Neural crest cell (in vitro differentiated cells): ENCODE results near the gene PHYHD1. TPM values are rescaled to one million over a fixed set of nuclear protein-coding genes. Genes with fewer than 3 reads are reported as not detected.

Experiments used
- DNase-seq: peaks from one replicate; pipeline ENCODE4 v3.0.0; 2021; ENCODE audit warnings: low read depth, mixed read lengths, low spot score
- H3K27ac Mint-ChIP-seq: one replicate; pipeline ENCODE4 v1.8.0; 2021; ENCODE audit warnings: mild to moderate bottlenecking, mixed read lengths; ENCODE audit not compliant: unreplicated experiment
- H3K27me3 Mint-ChIP-seq: 2 replicates; pipeline ENCODE4 v1.8.0; 2021; ENCODE audit warnings: low read depth, mild to moderate bottlenecking, mixed read lengths
- H3K36me3 Mint-ChIP-seq: 2 replicates; pipeline ENCODE4 v1.8.0; 2021; ENCODE audit warnings: low read depth, mild to moderate bottlenecking, mixed read lengths
- H3K4me1 Mint-ChIP-seq: 2 replicates; pipeline ENCODE4 v1.8.0; 2021; ENCODE audit warnings: mixed read lengths
- H3K4me3 Mint-ChIP-seq: one replicate; pipeline ENCODE4 v1.8.0; 2021; ENCODE audit warnings: mild to moderate bottlenecking, mixed read lengths
- H3K9me3 Mint-ChIP-seq: 2 replicates; pipeline ENCODE4 v1.8.0; 2021; ENCODE audit warnings: mixed read lengths
- CTCF ChIP-seq: fragments of 200-600 bp; sonication (generic); conservative IDR thresholded peaks from 2 replicates; pipeline ENCODE4 v1.5.0; 2021; ENCODE audit warnings: antibody characterized with exemption, mild to moderate bottlenecking
- long read RNA-seq: library from polyadenylated mRNA; unstranded; transcript quantifications from one replicate; pipeline ENCODE4 v2.0.0, GENCODE V29; 2020
- total RNA-seq: library from RNA; stranded (reverse); gene quantifications from 2 replicates; pipeline ENCODE4 v1.2.1, GENCODE V29; 2021

Gene PHYHD1
- total RNA-seq = 3.9 and 5.0 TPM in 2 replicates
- long read RNA-seq, partial matches to known transcripts = 1 of 1 reads
- long read RNA-seq, other reads (novel, unspliced or antisense) = 0 of 1 reads

- DNase-seq = no peak
- Mint-ChIP-seq H3K36me3 (no peaks in the 10 kb centered on the region), H3K27ac (peak within 1 kb of the TSS; percentile 96), H3K9me3 (no peaks in the 10 kb centered on the region), H3K27me3 (no peaks in the 10 kb centered on the region), H3K4me3 (peak within 1 kb of the TSS; percentile 89), H3K4me1 (peaks cover 12% of the 10 kb centered on the region)
- TF ChIP-seq CTCF = no peak
These were observed at the start of gene PHYHD1 for GRCh38 chr9:128920381-128921058. TSS of gene PHYHD1 (plus strand) at chr9:128920982. CDS start at chr9:128922324, 1,342 bp downstream.

- H3K27me3 Mint-ChIP-seq = no peaks in the 10 kb centered on the region
- peaks cover 19% of the 10 kb centered on the region for H3K4me1 Mint-ChIP-seq
- H3K9me3 Mint-ChIP-seq = no peaks in the 10 kb centered on the region
- TF ChIP-seq CTCF = no peak
- no peak overlapping the region for H3K27ac Mint-ChIP-seq
- DNase-seq = no peak
- no peaks in the 10 kb centered on the region for H3K36me3 Mint-ChIP-seq
- H3K4me3 Mint-ChIP-seq = no peak overlapping the region
These were observed 42.9 kb upstream of the PHYHD1 start for GRCh38 chr9:128877852-128878251.

GRCh38 chr9:128881884-128882676, 38.7 kb upstream of the PHYHD1 start, which contains the start of the genes KYAT1 and LRRC8A:
TSS of gene KYAT1 (minus strand) at chr9:128881950. CDS start at chr9:128845405, 36,545 bp downstream.
TSS of gene LRRC8A (plus strand) at chr9:128882133. CDS start at chr9:128907165, 25,032 bp downstream.
- peaks cover 26% of the 10 kb centered on the region for H3K4me1 Mint-ChIP-seq
- peak within 1 kb of the TSS; percentile 99 for H3K4me3 Mint-ChIP-seq
- H3K27ac Mint-ChIP-seq = peak within 1 kb of the TSS; percentile 98
- H3K9me3 Mint-ChIP-seq = no peaks in the 10 kb centered on the region
- no peak for TF ChIP-seq CTCF
- H3K27me3 Mint-ChIP-seq = no peaks in the 10 kb centered on the region
- DNase-seq = peak; percentile 96
- no peaks in the 10 kb centered on the region for H3K36me3 Mint-ChIP-seq

- Mint-ChIP-seq H3K4me1 (peaks cover 33% of the 10 kb centered on the region), H3K36me3 (no peaks in the 10 kb centered on the region), H3K9me3 (no peaks in the 10 kb centered on the region), H3K4me3 (peak overlapping the region; percentile 98), H3K27ac (peak overlapping the region; percentile 98), H3K27me3 (no peaks in the 10 kb centered on the region)
- no peak for DNase-seq
- TF ChIP-seq CTCF = no peak
These were observed 37.8 kb upstream of the PHYHD1 start for GRCh38 chr9:128882677-128883603.

- Mint-ChIP-seq H3K27me3 (no peaks in the 10 kb centered on the region), H3K9me3 (no peaks in the 10 kb centered on the region), H3K4me1 (peaks cover 38% of the 10 kb centered on the region), H3K36me3 (no peaks in the 10 kb centered on the region), H3K4me3 (peak overlapping the region; percentile 98), H3K27ac (no peak overlapping the region)
- no peak for TF ChIP-seq CTCF
- no peak for DNase-seq
These were observed 36.6 kb upstream of the PHYHD1 start for GRCh38 chr9:128884164-128884563.
